Measurements from ENCODE around the gene LCK.

The LCK gene

GRCh38 chr1:32221581-32221979 is 29.5 kb upstream of the LCK start:
- peaks cover 41% of the 10 kb centered on the region for H3K36me3 ChIP-seq (ENCODE audit: control insufficient read depth, insufficient read depth, low read length)
- peak overlapping the region; percentile 93 for H3K27ac ChIP-seq (ENCODE audit: low read depth, low read length)
- no peaks in the 10 kb centered on the region for H3K9me3 ChIP-seq (ENCODE audit: control insufficient read depth, insufficient read depth, low read length)
- peak overlapping the region; percentile 56 for H3K9ac ChIP-seq (ENCODE audit: low read depth, low read length)
- H3K4me1 ChIP-seq (ENCODE audit: control insufficient read depth, insufficient read depth, low read length) = peaks cover 8% of the 10 kb centered on the region
- peak overlapping the region; percentile 92 for H3K4me3 ChIP-seq (ENCODE audit: low read depth, low read length)
- no peaks in the 10 kb centered on the region for H3K27me3 ChIP-seq (ENCODE audit: control insufficient read depth, insufficient read depth, low read length)

- H3K9me3 ChIP-seq (ENCODE audit: control insufficient read depth, insufficient read depth, low read length) = no peaks in the 10 kb centered on the region
- H3K27me3 ChIP-seq (ENCODE audit: control insufficient read depth, insufficient read depth, low read length) = no peaks in the 10 kb centered on the region
- peaks cover 40% of the 10 kb centered on the region for H3K36me3 ChIP-seq (ENCODE audit: control insufficient read depth, insufficient read depth, low read length)
- H3K4me1 ChIP-seq (ENCODE audit: control insufficient read depth, insufficient read depth, low read length) = peaks cover 8% of the 10 kb centered on the region
- peak within 1 kb of the TSS; percentile 92 for H3K4me3 ChIP-seq (ENCODE audit: low read depth, low read length)
- H3K9ac ChIP-seq (ENCODE audit: low read depth, low read length) = peak within 1 kb of the TSS; percentile 61
- peak within 1 kb of the TSS; percentile 93 for H3K27ac ChIP-seq (ENCODE audit: low read depth, low read length)
These were observed 28.9 kb upstream of the LCK start, which contains the start of the genes EIF3I and TMEM234 for GRCh38 chr1:32221980-32222755. Gene EIF3I (plus strand): TSS chr1:32222407. CDS start chr1:32222442, 35 bp downstream. Gene TMEM234 (minus strand): TSS chr1:32222353. CDS start chr1:32222322, 31 bp downstream.

GRCh38 chr1:32223683-32224082 is 27.4 kb upstream of the LCK start:
- H3K27me3 ChIP-seq (ENCODE audit: control insufficient read depth, insufficient read depth, low read length) = no peaks in the 10 kb centered on the region
- peaks cover 8% of the 10 kb centered on the region for H3K4me1 ChIP-seq (ENCODE audit: control insufficient read depth, insufficient read depth, low read length)
- H3K9ac ChIP-seq (ENCODE audit: low read depth, low read length) = no peak overlapping the region
- peaks cover 53% of the 10 kb centered on the region for H3K36me3 ChIP-seq (ENCODE audit: control insufficient read depth, insufficient read depth, low read length)
- H3K9me3 ChIP-seq (ENCODE audit: control insufficient read depth, insufficient read depth, low read length) = no peaks in the 10 kb centered on the region
- no peak overlapping the region for H3K27ac ChIP-seq (ENCODE audit: low read depth, low read length)
- H3K4me3 ChIP-seq (ENCODE audit: low read depth, low read length) = no peak overlapping the region

- Histone ChIP-seq H3K9me3 (ENCODE audit: control insufficient read depth, insufficient read depth, low read length) (no peaks in the 10 kb centered on the region), H3K27me3 (ENCODE audit: control insufficient read depth, insufficient read depth, low read length) (no peaks in the 10 kb centered on the region), H3K9ac (ENCODE audit: low read depth, low read length) (no peak overlapping the region), H3K4me3 (ENCODE audit: low read depth, low read length) (no peak overlapping the region), H3K36me3 (ENCODE audit: control insufficient read depth, insufficient read depth, low read length) (peaks cover 58% of the 10 kb centered on the region), H3K4me1 (ENCODE audit: control insufficient read depth, insufficient read depth, low read length) (peaks cover 8% of the 10 kb centered on the region), H3K27ac (ENCODE audit: low read depth, low read length) (no peak overlapping the region)
These were observed 26.8 kb upstream of the LCK start for GRCh38 chr1:32224285-32224684.

- Histone ChIP-seq H3K27me3 (ENCODE audit: control insufficient read depth, insufficient read depth, low read length) (no peaks in the 10 kb centered on the region), H3K36me3 (ENCODE audit: control insufficient read depth, insufficient read depth, low read length) (peaks cover 85% of the 10 kb centered on the region), H3K4me3 (ENCODE audit: low read depth, low read length) (no peak overlapping the region), H3K9me3 (ENCODE audit: control insufficient read depth, insufficient read depth, low read length) (no peaks in the 10 kb centered on the region), H3K9ac (ENCODE audit: low read depth, low read length) (no peak overlapping the region), H3K27ac (ENCODE audit: low read depth, low read length) (no peak overlapping the region), H3K4me1 (ENCODE audit: control insufficient read depth, insufficient read depth, low read length) (no peaks in the 10 kb centered on the region)
These were observed 22.3 kb upstream of the LCK start for GRCh38 chr1:32228771-32229170.

GRCh38 chr1:32231843-32232432 is 19.1 kb upstream of the LCK start:
- no peaks in the 10 kb centered on the region for H3K27me3 ChIP-seq (ENCODE audit: control insufficient read depth, insufficient read depth, low read length)
- H3K4me3 ChIP-seq (ENCODE audit: low read depth, low read length) = no peak overlapping the region
- no peaks in the 10 kb centered on the region for H3K4me1 ChIP-seq (ENCODE audit: control insufficient read depth, insufficient read depth, low read length)
- H3K27ac ChIP-seq (ENCODE audit: low read depth, low read length) = no peak overlapping the region
- H3K9ac ChIP-seq (ENCODE audit: low read depth, low read length) = no peak overlapping the region
- H3K36me3 ChIP-seq (ENCODE audit: control insufficient read depth, insufficient read depth, low read length) = peaks cover 67% of the 10 kb centered on the region
- no peaks in the 10 kb centered on the region for H3K9me3 ChIP-seq (ENCODE audit: control insufficient read depth, insufficient read depth, low read length)

GRCh38 chr1:32232558-32233304 is 18.3 kb upstream of the LCK start:
- H3K4me3 ChIP-seq (ENCODE audit: low read depth, low read length) = no peak overlapping the region
- no peak overlapping the region for H3K27ac ChIP-seq (ENCODE audit: low read depth, low read length)
- H3K9ac ChIP-seq (ENCODE audit: low read depth, low read length) = no peak overlapping the region
- no peaks in the 10 kb centered on the region for H3K27me3 ChIP-seq (ENCODE audit: control insufficient read depth, insufficient read depth, low read length)
- peaks cover 60% of the 10 kb centered on the region for H3K36me3 ChIP-seq (ENCODE audit: control insufficient read depth, insufficient read depth, low read length)
- no peaks in the 10 kb centered on the region for H3K9me3 ChIP-seq (ENCODE audit: control insufficient read depth, insufficient read depth, low read length)
- H3K4me1 ChIP-seq (ENCODE audit: control insufficient read depth, insufficient read depth, low read length) = no peaks in the 10 kb centered on the region

- H3K4me3 ChIP-seq (ENCODE audit: low read depth, low read length) = no peak overlapping the region
- peaks cover 41% of the 10 kb centered on the region for H3K36me3 ChIP-seq (ENCODE audit: control insufficient read depth, insufficient read depth, low read length)
- peaks cover 8% of the 10 kb centered on the region for H3K4me1 ChIP-seq (ENCODE audit: control insufficient read depth, insufficient read depth, low read length)
- no peak overlapping the region for H3K9ac ChIP-seq (ENCODE audit: low read depth, low read length)
- H3K9me3 ChIP-seq (ENCODE audit: control insufficient read depth, insufficient read depth, low read length) = no peaks in the 10 kb centered on the region
- no peak overlapping the region for H3K27ac ChIP-seq (ENCODE audit: low read depth, low read length)
- no peaks in the 10 kb centered on the region for H3K27me3 ChIP-seq (ENCODE audit: control insufficient read depth, insufficient read depth, low read length)
These were observed 16.3 kb upstream of the LCK start for GRCh38 chr1:32234792-32235191.

- Histone ChIP-seq H3K9ac (ENCODE audit: low read depth, low read length) (peak overlapping the region; percentile 80), H3K36me3 (ENCODE audit: control insufficient read depth, insufficient read depth, low read length) (peaks cover 7% of the 10 kb centered on the region), H3K4me3 (ENCODE audit: low read depth, low read length) (peak overlapping the region; percentile 86), H3K27ac (ENCODE audit: low read depth, low read length) (peak overlapping the region; percentile 89), H3K4me1 (ENCODE audit: control insufficient read depth, insufficient read depth, low read length) (peaks cover 10% of the 10 kb centered on the region), H3K27me3 (ENCODE audit: control insufficient read depth, insufficient read depth, low read length) (no peaks in the 10 kb centered on the region), H3K9me3 (ENCODE audit: control insufficient read depth, insufficient read depth, low read length) (no peaks in the 10 kb centered on the region)
These were observed 11.7 kb upstream of the LCK start for GRCh38 chr1:32239337-32239736.

GRCh38 chr1:32239790-32240139 is 11.3 kb upstream of the LCK start:
- Histone ChIP-seq H3K9me3 (ENCODE audit: control insufficient read depth, insufficient read depth, low read length) (no peaks in the 10 kb centered on the region), H3K4me3 (ENCODE audit: low read depth, low read length) (peak overlapping the region; percentile 86), H3K4me1 (ENCODE audit: control insufficient read depth, insufficient read depth, low read length) (peaks cover 10% of the 10 kb centered on the region), H3K27ac (ENCODE audit: low read depth, low read length) (peak overlapping the region; percentile 89), H3K27me3 (ENCODE audit: control insufficient read depth, insufficient read depth, low read length) (no peaks in the 10 kb centered on the region), H3K9ac (ENCODE audit: low read depth, low read length) (peak overlapping the region; percentile 80), H3K36me3 (ENCODE audit: control insufficient read depth, insufficient read depth, low read length) (peaks cover 2% of the 10 kb centered on the region)

Data from HUES48 (cell line).